ENCODE measurements around the gene TNFRSF1B.

TNFRSF1B gene

DNA sequence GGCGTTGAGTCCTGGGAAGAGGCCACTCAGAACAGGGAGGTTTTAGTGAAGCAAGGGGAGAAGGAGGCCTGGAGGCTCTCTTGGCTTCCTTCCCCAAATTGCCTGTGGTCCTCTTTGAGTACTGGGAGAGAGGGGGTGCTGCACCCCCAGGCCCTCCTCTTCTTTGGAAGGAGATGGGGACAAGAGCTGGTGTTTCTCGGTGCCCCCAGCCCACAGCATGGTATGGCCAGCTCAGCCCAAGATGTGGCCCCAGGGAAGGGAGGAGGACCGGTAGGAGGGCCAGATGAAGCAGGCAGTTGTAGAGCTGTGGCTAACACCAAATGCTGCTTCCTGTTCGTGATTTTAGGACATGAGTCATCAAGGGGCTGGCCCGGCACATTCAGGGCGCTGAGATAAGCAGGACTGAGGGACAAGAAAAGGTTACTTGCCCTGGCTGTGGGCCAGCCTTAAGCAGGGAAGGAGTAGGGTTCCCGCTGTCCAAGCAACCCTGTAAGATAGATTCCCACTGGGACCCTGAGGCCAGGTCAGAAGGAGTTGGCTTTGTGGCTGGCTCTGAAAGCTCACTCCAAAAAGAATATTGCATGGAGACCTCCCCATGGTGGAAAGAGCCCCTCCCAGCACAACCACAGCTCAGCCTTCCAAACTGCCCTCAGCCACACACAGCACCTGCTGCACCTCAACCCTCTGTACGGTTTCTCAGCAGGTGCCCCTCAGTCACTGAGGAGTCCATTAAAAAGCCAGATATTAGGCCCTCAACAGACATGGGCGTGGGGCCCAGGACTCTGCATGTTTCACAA lies 4.9 kb upstream of the TNFRSF1B start (continued):
- TF ChIP-seq KLF16 (tag by site-specific recombination; IDR thresholded peaks at IDR 0.05) (peak; percentile 53; the same call in 1 of the 2 replicates), MZF1 (tag by site-specific recombination; IDR thresholded peaks at IDR 0.05; ENCODE audit: borderline replicate concordance) (no peak), ZNF280D (tag by site-specific recombination; IDR thresholded peaks at IDR 0.05) (no peak), SCRT1 (tag by site-specific recombination; IDR thresholded peaks at IDR 0.05; ENCODE audit: borderline replicate concordance) (no peak), ZNF473 (tag by site-specific recombination; IDR thresholded peaks at IDR 0.05) (no peak), ZNF776 (tag by site-specific recombination; IDR thresholded peaks at IDR 0.05; ENCODE audit: borderline replicate concordance) (no peak), ZBTB8A (tag by site-specific recombination; IDR thresholded peaks at IDR 0.05) (peak; percentile 82), ZSCAN16 (tag by site-specific recombination; IDR thresholded peaks at IDR 0.05) (no peak), ZNF354C (tag by site-specific recombination; IDR thresholded peaks at IDR 0.05; ENCODE audit: borderline replicate concordance, low read depth) (no peak), HIC1 (tag by site-specific recombination; IDR thresholded peaks at IDR 0.05) (peak; percentile 68), ZNF341 (tag by site-specific recombination; IDR thresholded peaks at IDR 0.05; ENCODE audit: low read depth) (no peak), ZNF600 (tag by site-specific recombination; IDR thresholded peaks at IDR 0.05) (peak; percentile 67), ZNF677 (tag by site-specific recombination; IDR thresholded peaks at IDR 0.05) (no peak), ZFP41 (tag by site-specific recombination; IDR thresholded peaks at IDR 0.05; ENCODE audit: borderline replicate concordance) (no peak)
- TF ChIP-seq, protein P1, sequence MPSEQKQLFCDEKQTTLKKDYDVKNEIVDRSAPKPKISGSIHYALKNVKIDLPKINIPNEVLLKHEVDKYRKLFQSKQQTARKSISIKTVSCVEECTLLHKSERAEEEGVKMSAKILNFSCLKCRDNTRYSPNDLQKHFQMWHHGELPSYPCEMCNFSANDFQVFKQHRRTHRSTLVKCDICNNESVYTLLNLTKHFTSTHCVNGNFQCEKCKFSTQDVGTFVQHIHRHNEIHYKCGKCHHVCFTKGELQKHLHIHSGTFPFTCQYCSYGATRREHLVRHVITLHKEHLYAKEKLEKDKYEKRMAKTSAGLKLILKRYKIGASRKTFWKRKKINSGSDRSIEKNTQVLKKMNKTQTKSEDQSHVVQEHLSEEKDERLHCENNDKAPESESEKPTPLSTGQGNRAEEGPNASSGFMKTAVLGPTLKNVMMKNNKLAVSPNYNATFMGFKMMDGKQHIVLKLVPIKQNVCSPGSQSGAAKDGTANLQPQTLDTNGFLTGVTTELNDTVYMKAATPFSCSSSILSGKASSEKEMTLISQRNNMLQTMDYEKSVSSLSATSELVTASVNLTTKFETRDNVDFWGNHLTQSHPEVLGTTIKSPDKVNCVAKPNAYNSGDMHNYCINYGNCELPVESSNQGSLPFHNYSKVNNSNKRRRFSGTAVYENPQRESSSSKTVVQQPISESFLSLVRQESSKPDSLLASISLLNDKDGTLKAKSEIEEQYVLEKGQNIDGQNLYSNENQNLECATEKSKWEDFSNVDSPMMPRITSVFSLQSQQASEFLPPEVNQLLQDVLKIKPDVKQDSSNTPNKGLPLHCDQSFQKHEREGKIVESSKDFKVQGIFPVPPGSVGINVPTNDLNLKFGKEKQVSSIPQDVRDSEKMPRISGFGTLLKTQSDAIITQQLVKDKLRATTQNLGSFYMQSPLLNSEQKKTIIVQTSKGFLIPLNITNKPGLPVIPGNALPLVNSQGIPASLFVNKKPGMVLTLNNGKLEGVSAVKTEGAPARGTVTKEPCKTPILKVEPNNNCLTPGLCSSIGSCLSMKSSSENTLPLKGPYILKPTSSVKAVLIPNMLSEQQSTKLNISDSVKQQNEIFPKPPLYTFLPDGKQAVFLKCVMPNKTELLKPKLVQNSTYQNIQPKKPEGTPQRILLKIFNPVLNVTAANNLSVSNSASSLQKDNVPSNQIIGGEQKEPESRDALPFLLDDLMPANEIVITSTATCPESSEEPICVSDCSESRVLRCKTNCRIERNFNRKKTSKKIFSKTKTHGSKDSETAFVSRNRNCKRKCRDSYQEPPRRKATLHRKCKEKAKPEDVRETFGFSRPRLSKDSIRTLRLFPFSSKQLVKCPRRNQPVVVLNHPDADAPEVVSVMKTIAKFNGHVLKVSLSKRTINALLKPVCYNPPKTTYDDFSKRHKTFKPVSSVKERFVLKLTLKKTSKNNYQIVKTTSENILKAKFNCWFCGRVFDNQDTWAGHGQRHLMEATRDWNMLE (tag by site-specific recombination; conservative IDR thresholded peaks at IDR 0.05; ENCODE audit: low read depth) = no peak
- TF ChIP-seq, protein P2, sequence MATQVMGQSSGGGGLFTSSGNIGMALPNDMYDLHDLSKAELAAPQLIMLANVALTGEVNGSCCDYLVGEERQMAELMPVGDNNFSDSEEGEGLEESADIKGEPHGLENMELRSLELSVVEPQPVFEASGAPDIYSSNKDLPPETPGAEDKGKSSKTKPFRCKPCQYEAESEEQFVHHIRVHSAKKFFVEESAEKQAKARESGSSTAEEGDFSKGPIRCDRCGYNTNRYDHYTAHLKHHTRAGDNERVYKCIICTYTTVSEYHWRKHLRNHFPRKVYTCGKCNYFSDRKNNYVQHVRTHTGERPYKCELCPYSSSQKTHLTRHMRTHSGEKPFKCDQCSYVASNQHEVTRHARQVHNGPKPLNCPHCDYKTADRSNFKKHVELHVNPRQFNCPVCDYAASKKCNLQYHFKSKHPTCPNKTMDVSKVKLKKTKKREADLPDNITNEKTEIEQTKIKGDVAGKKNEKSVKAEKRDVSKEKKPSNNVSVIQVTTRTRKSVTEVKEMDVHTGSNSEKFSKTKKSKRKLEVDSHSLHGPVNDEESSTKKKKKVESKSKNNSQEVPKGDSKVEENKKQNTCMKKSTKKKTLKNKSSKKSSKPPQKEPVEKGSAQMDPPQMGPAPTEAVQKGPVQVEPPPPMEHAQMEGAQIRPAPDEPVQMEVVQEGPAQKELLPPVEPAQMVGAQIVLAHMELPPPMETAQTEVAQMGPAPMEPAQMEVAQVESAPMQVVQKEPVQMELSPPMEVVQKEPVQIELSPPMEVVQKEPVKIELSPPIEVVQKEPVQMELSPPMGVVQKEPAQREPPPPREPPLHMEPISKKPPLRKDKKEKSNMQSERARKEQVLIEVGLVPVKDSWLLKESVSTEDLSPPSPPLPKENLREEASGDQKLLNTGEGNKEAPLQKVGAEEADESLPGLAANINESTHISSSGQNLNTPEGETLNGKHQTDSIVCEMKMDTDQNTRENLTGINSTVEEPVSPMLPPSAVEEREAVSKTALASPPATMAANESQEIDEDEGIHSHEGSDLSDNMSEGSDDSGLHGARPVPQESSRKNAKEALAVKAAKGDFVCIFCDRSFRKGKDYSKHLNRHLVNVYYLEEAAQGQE (tag by site-specific recombination; IDR thresholded peaks at IDR 0.05) = no peak
- TF ChIP-seq, protein P3, sequence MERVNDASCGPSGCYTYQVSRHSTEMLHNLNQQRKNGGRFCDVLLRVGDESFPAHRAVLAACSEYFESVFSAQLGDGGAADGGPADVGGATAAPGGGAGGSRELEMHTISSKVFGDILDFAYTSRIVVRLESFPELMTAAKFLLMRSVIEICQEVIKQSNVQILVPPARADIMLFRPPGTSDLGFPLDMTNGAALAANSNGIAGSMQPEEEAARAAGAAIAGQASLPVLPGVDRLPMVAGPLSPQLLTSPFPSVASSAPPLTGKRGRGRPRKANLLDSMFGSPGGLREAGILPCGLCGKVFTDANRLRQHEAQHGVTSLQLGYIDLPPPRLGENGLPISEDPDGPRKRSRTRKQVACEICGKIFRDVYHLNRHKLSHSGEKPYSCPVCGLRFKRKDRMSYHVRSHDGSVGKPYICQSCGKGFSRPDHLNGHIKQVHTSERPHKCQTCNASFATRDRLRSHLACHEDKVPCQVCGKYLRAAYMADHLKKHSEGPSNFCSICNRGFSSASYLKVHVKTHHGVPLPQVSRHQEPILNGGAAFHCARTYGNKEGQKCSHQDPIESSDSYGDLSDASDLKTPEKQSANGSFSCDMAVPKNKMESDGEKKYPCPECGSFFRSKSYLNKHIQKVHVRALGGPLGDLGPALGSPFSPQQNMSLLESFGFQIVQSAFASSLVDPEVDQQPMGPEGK (tag by site-specific recombination; IDR thresholded peaks at IDR 0.05) = peak; percentile 92
- TF ChIP-seq, protein P4, sequence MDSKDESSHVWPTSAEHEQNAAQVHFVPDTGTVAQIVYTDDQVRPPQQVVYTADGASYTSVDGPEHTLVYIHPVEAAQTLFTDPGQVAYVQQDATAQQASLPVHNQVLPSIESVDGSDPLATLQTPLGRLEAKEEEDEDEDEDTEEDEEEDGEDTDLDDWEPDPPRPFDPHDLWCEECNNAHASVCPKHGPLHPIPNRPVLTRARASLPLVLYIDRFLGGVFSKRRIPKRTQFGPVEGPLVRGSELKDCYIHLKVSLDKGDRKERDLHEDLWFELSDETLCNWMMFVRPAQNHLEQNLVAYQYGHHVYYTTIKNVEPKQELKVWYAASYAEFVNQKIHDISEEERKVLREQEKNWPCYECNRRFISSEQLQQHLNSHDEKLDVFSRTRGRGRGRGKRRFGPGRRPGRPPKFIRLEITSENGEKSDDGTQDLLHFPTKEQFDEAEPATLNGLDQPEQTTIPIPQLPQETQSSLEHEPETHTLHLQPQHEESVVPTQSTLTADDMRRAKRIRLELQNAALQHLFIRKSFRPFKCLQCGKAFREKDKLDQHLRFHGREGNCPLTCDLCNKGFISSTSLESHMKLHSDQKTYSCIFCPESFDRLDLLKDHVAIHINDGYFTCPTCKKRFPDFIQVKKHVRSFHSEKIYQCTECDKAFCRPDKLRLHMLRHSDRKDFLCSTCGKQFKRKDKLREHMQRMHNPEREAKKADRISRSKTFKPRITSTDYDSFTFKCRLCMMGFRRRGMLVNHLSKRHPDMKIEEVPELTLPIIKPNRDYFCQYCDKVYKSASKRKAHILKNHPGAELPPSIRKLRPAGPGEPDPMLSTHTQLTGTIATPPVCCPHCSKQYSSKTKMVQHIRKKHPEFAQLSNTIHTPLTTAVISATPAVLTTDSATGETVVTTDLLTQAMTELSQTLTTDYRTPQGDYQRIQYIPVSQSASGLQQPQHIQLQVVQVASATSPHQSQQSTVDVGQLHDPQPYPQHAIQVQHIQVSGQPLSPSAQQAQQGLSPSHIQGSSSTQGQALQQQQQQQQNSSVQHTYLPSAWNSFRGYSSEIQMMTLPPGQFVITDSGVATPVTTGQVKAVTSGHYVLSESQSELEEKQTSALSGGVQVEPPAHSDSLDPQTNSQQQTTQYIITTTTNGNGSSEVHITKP (tag by site-specific recombination; IDR thresholded peaks at IDR 0.05) = peak; percentile 100

Data from HEK293 (cell line).